ENCODE data around the gene UNC93A.
"Not testable (repeated sequence)": the region's sequence is repeated elsewhere in the genome, so short reads cannot be mapped to it uniquely, and the experiment has no call there.

UNC93A gene

DNA sequence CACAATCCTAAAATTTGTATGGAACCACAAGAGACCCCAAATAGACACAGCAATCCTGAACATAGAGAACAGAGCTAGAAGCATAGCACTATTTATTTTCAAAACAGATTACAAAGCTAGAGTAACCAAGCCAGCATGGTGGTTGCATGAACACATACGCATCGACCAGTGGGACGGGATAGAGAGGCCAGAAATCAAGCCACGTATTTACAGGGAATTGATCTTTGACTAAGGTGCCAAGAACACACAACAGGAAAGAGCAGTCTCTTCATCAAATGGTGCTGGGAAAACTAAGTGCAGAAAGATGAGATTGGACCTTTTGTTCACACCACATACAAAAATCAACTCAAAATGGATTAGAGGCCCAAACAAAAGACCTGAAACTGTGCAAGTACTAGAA lies 54.8 kb downstream of the UNC93A start:
- DNase-seq = no peak

DNA sequence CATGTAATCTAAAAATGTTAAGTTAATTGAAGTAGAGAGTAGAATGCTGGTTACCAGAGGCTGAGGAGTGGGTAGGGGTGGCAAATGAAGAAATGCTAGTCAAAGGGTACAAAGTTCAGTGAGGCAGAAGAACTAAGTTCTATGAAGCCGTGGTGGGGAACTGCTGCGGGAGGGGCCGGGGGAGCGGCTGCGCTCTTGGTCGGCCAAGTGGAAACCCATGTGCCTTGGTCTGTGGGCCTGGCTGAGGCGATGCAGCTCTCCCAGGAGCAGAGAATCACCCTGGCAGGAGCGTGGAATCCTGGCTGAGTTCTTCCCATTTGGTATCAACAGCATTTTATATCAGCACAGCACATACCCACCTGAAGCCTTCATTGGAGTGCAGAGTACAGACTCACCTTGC lies 56.1 kb downstream of the UNC93A start:
- DNase-seq = no peak

- peak; percentile 22 for DNase-seq
Measured at GRCh38 chr6:167349631-167350274, 58.6 kb downstream of the UNC93A start.

- DNase-seq = peak; percentile 73
Measured at GRCh38 chr6:167350275-167350696, 59.2 kb downstream of the UNC93A start.

DNA sequence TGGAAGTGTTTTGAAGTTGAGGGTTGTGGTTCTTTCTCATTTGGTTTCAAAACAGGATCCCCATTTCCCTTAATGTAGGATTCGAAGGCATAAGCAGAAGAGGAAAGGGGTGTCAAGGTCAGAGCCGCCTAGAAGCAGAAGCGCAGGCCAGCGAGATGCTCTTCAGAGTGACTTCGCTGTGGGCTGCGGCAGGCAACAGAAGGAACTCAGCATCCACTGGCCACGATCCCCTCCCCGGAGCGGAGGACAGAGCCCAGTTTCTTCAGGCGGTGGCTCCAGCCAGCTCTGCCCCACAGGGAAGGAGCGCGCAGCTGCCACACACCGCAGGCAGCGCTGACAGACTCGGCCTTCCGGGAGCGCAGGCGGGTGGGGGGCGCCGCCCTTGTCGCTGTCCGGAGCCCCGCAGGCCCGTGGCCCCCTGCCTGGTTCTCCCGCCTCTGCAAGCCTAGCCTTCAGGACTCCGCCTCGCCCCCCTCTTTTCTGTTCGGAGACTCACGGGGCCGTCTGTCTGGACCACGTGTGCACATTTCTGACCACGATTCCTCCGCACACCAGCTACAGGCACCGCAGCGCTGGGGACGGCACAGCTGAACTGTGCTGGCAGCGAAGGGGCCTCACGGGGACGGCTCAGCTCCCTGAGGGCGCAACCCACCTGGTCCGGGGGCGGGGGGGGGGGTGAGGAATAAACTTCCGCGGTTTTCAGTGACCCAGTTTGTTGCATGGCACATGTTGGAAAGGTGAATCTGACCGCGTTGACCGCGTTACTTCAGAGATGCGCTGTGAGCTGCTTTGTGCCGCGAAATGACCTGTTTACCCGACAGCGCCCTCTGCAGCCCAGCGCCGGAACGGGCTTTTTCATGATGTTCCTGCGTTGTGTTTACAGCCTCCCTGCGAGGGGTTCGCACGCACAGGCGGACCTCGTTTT lies 59.9 kb downstream of the UNC93A start:
- peak; percentile 95 for DNase-seq

DNA sequence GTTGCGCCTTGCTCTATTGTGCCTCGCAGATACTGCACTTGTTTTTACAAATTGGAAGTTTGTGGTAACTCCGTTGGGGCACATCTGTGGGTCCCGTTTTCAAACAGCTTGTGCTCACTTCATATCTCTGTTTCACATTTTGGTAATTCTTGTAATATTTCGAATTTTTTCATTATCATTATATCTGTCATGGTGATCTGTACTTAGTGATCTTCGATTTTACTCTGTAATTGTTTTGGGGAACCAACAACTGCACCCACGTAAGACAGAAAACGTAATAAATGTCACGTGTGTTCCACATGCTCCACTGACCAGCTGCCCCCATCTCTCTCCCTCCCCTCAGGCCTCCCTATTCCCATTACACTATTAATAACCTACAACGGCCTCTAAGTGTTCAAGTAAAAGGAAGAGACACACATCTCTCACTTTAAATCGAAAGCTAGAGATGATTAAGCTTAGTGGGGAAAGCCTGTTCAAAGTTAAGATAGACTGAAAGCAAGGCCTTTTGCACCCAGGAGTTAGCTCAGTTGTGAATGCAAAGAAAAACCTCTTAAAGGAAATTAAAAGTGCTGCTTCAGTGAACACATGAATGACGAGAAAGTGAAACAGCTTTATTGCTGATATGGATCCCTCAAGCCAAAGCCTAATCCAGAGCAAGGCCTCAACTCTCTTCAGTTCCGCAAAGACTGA lies 60.7 kb downstream of the UNC93A start:
- DNase-seq = no peak

- DNase-seq = no peak
Measured at GRCh38 chr6:167356874-167357273, 65.8 kb downstream of the UNC93A start.

DNA sequence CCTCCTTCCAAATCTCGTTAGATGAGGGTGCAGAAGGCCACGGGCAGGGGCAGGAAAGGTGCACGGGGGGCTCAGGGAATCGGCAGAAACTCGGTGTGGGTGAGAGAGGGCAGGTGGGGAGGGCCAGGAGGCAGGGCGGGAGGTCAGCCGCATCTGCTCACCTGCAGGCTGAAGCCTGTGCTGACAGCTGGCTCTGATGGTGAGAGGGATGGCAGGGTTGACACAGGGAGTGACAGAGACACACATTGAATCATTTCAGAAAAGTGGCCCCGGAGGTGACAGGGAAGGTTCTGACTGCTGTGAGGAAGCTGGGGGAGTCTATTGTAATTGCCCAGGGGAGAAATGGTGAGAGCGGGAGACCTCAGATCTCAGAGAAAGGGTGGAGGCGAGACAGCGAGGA lies 67.3 kb downstream of the UNC93A start:
- not testable (repeated sequence) for DNase-seq

GRCh38 chr6:167361170-167361569 lies 70.1 kb downstream of the UNC93A start:
- DNase-seq = not testable (repeated sequence)

Data from retina (tissue), 1 donor.